ENCODE results near the gene MVP. TPM values are rescaled to one million over a fixed set of nuclear protein-coding genes. Genes with fewer than 3 reads are reported as not detected.

Gene MVP
- total RNA-seq, 4 donors from 2014 or later = 40.3 to 77.5 (median 47.6) TPM

DNA sequence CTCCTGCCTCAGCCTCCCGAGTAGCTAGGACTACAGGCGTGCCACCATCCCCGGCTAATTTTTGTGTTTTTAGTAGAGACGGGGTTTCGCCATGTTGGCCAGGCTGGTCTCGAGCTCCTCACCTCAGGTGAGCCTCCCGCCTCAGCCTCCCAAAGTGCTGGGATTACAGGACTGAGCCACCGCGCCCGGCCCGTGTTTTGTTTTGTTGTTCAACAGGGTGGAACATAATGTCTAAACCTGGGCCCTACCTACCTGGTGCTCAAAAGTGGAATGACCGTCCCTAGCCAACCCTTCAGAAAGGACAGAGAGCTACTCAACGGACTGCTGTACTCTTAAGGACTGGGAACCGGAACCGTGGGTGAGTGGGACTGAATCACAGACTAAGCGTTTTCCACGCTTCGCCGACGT lies 30.5 kb upstream of the MVP start:
- peak; percentile 26 to 40 for ATAC-seq
- Histone ChIP-seq H3K27ac (peak overlapping the region; percentile 89 to 95 (median 93)), H3K36me3 (no peaks in the 10 kb centered on the region), H3K4me1 (peaks cover 18 to 30% of the 10 kb centered on the region in 2 donors), H3K9me3 (no peaks in the 10 kb centered on the region), H3K27me3 (no peaks in the 10 kb centered on the region), H3K4me3 (peak overlapping the region; percentile 91 to 95 (median 92))
- TF ChIP-seq POLR2A (IDR thresholded peaks at IDR 0.05) = no peak
- TF ChIP-seq, protein P1, sequence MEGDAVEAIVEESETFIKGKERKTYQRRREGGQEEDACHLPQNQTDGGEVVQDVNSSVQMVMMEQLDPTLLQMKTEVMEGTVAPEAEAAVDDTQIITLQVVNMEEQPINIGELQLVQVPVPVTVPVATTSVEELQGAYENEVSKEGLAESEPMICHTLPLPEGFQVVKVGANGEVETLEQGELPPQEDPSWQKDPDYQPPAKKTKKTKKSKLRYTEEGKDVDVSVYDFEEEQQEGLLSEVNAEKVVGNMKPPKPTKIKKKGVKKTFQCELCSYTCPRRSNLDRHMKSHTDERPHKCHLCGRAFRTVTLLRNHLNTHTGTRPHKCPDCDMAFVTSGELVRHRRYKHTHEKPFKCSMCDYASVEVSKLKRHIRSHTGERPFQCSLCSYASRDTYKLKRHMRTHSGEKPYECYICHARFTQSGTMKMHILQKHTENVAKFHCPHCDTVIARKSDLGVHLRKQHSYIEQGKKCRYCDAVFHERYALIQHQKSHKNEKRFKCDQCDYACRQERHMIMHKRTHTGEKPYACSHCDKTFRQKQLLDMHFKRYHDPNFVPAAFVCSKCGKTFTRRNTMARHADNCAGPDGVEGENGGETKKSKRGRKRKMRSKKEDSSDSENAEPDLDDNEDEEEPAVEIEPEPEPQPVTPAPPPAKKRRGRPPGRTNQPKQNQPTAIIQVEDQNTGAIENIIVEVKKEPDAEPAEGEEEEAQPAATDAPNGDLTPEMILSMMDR (IDR thresholded peaks at IDR 0.05 in 4 of 5, conservative IDR thresholded peaks at IDR 0.05 in 1 of 5) = no peak
- no peak for DNase-seq
- intact Hi-C loops (cut with DNase I; ENCODE audit: low total_unique reads) (loop anchor here (1.0 to 10.0 kb wide), 7 partner anchors 16 to 1925 kb away; partner anchors contain the start of genes CDIPT, INO80E, KCTD13 and PAGR1), in situ Hi-C loops (cut with MboI; ENCODE audit: low sequenced_read_pairs in 4 of 4) (loop anchor here in 1 of 4 donors (10.0 kb wide), 1 partner anchor 75 kb away; no protein-coding TSS in a partner anchor)

DNA sequence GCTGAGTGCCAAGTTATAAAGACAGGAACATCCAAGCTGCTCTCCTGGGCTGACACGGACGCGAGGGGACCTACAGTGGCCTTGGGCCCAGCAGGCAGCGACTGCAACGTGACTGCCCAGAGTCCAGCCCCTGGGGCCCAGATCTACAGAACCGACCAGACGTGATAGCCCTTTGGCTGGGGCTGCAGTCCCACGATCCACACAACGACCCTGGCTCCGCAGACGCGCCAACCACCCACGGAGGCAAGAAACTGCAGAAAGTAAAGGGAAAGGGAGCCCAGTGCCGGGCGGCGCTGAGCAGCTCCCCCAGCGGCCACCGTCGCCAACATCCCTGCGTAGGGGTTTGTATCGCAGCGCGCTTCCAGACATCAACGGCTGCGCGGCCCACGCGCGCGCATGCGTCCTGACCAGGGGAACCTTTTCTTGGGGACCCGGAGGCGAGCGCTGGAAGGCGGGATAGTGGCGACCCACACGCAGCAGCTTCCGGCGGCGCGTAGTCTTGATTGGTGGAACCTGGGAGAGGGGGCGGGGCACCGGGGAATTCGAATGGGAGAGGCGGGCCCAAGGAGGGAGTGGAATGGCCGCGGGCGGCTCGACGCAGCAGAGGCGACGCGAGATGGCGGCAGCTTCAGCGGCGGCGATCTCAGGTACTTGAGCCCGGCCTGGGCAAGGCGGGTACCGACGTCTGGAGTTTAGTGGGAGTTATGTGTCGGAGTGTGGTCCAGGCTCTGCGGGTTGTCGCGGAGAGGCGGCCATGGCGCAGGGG lies 29.9 kb upstream of the MVP start, which contains the start of gene KIF22:
Gene KIF22 (plus strand): TSS at position 569 of the 766 bp plus-strand sequence. CDS start 9 bp downstream, at position 578.
- H3K9me3 ChIP-seq = no peaks in the 10 kb centered on the region

GRCh38 chr16:29790949-29791844 lies 29.1 kb upstream of the MVP start:
- ATAC-seq (no peak), DNase-seq (no peak)
- intact Hi-C loops (cut with DNase I; ENCODE audit: low total_unique reads) = loop anchor here (1.0 to 10.0 kb wide), 7 partner anchors 14 to 1924 kb away; partner anchors contain the start of genes CDIPT, INO80E, KCTD13 and PAGR1
- Histone ChIP-seq H3K27me3 (no peaks in the 10 kb centered on the region), H3K36me3 (no peaks in the 10 kb centered on the region), H3K4me1 (peaks cover 18 to 23% of the 10 kb centered on the region in 2 donors), H3K4me3 (peak overlapping the region; percentile 79 to 95 (median 92)), H3K27ac (peak overlapping the region; percentile 60 to 95 (median 75)), H3K9me3 (no peaks in the 10 kb centered on the region)
- in situ Hi-C loops (cut with MboI; ENCODE audit: low sequenced_read_pairs in 4 of 4) = no loop called here
- TF ChIP-seq POLR2A (IDR thresholded peaks at IDR 0.05) = no peak
- TF ChIP-seq, protein P1 (IDR thresholded peaks at IDR 0.05 in 4 of 5, conservative IDR thresholded peaks at IDR 0.05 in 1 of 5) = no peak

More for the DNA sequence above, 29.9 kb upstream of the MVP start, which contains the start of gene KIF22:
- peak; percentile 51 to 60 for TF ChIP-seq POLR2A (IDR thresholded peaks at IDR 0.05)
- TF ChIP-seq, protein P1 (IDR thresholded peaks at IDR 0.05 in 4 of 5, conservative IDR thresholded peaks at IDR 0.05 in 1 of 5) = peak; percentile 68 to 89 (median 79)
- peak; percentile 96 to 98 for ATAC-seq
- intact Hi-C loops (cut with DNase I; ENCODE audit: low total_unique reads) (loop anchor here (1.0 to 10.0 kb wide), 7 partner anchors 15 to 1924 kb away; partner anchors contain the start of genes CDIPT, INO80E, KCTD13 and PAGR1), in situ Hi-C loops (cut with MboI; ENCODE audit: low sequenced_read_pairs in 4 of 4) (no loop called here)
- no peaks in the 10 kb centered on the region for H3K36me3 ChIP-seq
- H3K4me1 ChIP-seq = peaks cover 18 to 24% of the 10 kb centered on the region in 2 donors
- H3K27ac ChIP-seq = peak within 1 kb of the TSS; percentile 89 to 95 (median 93)
- DNase-seq = peak; percentile 99
- H3K27me3 ChIP-seq = no peaks in the 10 kb centered on the region
- H3K4me3 ChIP-seq = peak within 1 kb of the TSS; percentile 91 to 95 (median 92)
